NK-92 treated with Interleukin-12 subunit alpha and Interleukin-12 subunit beta, amount 100 ng/mL, for 24 hours (cell line): Measurements from ENCODE around the gene NIT2.

ENCODE experiments used
- DNase-seq: peaks from one replicate; lab custom pipeline; 2025; lab: John Stamatoyannopoulos, UW

NIT2 gene

DNA sequence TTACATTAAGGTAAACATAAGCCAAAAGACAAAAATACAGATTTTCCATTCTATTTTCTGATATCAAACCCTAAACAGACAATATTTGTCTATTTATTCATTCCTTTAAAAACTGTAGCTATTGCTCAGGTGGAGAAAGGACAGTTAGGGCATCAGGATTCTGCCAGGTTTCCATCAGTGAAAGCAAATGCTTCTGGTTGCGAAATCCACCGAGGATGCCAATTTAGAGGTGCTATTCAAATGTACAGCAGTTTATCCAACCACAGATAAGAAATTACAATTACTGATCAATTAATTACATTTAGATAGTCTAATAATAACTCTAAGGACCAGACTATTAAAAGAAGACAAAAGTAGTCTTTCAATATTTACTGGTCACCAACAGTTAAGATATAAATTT, 62.4 kb downstream of the NIT2 start:
- DNase-seq: no peak

DNA sequence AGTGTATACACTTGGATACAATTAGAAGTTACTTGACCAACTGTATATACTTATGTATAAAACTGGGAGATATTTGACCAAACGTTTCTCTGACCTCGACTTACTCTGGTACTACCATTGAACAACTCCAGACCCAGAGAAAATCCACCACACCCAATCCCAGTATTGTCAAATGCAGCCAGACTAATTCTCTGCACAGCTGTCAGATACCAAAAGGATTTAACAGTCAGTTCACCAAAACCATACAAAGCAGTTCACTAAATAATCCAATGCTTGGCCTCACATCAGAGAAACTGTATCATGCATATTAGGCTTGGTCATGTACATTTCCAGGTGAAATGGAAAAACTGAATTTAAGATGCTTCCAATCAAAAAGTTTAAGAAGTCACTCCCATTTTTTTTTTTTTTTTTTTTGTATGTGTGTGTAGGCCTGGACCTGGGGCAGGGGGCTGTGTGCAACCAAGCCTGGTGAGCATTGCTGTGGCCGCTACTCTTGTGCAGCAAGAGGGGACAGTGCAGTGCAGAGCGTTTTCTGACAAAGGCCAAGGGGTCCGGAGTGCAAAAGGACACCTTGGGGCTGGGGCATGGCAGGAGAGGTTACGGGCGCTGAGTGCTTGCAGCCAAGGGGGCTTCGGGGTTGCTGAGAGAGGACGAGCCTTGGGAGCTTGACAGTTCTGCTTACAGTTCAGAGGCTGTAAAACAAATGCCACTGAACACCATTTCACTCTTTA, 64.9 kb downstream of the NIT2 start:
- no peak for DNase-seq

DNA sequence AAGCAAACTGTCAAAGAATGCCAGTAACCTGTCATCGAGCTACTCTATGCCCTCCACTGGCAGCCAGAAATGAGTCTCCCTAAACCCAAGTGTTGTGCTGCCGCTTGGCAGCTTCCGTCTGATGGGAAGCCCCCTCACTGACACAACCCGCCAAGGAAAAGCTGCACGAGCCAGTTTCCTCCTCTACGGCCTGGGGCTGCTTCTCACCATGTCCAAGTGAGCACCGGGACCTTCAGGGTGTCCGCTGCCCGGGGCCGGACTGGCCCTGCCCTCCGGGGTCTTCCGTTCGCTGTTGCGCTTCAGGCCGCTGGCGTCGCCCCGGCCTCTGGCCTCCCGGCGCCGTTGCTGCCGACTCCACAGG, 65.8 kb downstream of the NIT2 start:
- no peak for DNase-seq

DNA sequence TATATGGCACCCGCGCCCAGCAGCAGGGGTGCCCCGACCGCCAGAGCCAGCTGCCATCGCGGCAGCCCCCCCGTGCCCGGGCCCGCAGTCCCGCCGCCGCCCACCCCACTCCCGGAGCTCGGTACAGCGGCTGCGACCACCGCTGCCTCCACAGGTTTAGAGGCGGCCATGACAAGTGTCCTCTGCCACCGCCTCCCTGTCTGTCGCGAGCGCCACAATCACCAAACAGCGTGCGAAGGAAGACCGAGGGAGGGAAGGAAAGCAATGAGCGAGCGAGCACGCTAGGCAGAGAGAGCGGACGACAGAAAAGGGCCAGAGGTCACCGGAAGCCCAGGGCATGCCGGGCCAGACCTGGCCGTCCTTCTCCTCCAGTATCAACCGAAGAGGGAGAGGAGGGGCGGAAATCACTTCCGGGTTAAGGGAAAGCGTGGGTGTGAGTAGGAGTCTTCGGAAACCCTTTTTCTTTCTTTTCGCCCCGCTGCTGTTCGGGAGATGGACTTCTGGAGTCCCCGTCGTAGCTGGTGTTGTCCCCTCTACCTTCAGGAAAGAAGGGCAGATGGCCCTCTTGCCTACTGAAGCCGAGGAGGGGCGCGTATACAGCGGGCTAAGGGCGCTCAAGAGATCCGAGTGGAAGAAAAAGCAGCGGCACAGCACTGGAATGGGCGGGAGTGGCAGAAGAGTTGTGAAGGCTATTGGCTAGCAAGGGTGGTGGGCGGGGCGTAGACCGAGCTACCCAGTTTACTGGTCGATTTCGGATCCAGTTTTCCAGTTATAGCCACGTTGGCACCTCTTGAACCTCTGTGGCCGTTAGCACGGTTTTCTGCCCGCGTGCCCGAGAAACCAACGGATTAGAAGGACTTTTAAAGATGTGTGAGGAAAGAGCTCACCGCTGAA, 66.5 kb downstream of the NIT2 start, which contains the start of the genes LNP1 and TOMM70:
Gene LNP1, plus strand, starts transcription at position 760 of the 894 bp plus-strand sequence. CDS start 28,191 bp downstream, outside the sequence.
Gene TOMM70, minus strand, starts transcription at position 310 of the 894 bp plus-strand sequence. Its CDS starts 140 bp downstream, at position 170.
- peak; percentile 93 for DNase-seq

DNA sequence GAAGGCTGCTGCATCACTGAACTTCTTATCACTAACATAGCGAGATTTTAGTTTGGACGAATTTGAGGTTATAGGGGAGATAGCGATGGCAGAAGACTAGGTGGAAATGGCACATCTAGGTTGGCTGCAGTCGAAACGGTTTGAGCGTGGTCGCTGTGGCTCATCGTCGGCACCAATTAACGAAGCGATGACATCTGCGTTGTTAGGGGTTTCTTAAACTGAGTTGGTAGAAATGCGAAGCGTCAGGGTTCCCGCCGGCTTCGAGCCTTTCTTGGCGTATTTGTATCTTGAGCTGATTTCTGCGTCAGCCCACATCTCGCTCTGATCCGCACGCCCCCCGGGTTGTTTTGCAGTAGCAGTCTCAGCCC, 67.1 kb downstream of the NIT2 start:
- no peak for DNase-seq

DNA sequence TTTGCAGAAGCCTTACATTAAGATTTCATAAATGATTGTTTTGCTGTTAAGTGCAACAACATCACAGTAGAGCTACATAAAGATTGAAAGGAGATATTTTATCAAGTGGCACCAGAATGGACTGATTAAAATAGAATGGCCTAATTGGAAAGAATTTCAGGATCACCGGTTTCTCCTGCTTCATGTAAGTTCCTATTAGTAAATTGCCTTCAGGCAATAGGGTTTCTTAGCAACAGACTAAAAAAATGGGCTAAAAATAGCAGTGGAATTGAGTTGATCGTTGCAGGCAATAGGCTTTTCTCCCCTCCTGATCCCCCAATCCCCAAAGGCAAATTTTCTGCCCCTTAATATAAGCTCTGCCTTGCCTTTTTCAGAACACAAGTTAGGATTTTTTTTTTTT, 67.7 kb downstream of the NIT2 start:
- no peak for DNase-seq

DNA sequence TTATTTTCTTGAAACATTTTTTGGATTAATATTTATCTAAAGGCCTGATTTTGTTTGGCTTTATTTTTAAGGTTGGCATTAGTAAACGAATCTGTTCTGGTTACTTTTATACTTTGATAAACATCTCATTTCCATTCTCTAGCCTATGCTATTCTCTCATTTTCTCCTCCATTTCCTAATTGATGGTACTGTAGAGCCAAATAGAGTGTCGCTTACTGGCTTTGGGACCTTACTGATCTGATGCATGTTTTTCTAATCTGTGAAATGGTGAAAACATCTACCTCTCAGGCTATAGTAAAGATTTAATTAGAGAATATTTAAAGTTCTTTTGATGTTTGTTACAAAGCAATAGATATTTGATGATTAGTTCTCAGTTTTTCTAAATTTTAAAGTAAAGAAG, 68.3 kb downstream of the NIT2 start:
- no peak for DNase-seq

DNA sequence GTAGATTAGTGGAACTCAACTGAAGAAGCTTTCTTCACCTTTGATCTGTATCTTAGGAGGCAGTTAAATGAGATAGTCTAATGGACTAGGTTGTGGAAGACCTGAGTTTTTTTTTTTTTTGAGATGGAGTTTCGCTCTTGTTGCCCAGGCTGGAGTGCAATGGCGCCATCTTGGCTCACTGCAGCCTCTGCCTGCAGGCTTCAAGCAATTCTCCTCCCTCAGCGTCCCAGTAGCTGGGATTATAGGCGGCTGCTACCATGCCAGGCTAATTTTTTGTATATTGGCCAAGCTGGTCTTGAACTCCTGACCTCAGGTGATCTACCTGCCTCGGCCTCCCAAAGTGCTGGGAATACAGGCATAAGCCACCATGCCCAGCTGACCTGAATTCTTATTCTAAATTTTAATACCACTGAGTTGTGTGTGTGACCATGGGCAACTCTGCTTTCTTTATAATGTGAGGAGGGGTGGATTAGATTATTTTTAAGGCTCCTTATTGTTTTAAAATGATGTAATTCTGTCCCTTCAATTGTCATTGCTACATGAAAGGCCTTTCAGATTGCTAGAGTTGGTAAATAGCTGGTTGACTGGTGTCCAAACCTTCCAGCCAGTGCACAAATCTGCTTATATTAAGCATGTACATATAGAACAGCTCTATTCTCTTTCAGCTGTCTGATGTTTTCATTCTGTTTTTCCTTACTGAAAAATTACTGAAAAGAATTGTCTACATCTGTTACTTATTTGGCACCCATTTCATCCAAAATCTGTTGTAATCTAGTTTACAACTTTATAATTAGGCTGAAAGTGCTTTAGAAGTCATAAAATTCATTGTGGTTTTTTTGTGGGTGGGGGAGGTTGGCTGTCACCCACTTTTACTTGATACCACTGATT, 69.0 kb downstream of the NIT2 start:
- DNase-seq: no peak

DNA sequence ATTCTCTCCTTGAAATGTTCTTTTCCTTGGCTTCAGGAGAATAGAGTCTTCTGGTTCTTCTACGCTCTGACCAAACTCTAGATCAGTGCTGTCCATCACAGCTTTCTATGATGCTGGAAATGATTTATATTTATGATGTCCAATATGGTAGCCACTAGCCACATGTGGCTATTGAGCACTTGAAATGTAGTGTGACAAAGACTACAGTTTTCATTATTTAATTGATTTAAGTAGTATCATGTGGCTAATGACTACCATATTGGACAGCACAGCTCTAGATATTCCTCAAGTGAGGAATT, 69.6 kb downstream of the NIT2 start:
- DNase-seq: no peak

DNA sequence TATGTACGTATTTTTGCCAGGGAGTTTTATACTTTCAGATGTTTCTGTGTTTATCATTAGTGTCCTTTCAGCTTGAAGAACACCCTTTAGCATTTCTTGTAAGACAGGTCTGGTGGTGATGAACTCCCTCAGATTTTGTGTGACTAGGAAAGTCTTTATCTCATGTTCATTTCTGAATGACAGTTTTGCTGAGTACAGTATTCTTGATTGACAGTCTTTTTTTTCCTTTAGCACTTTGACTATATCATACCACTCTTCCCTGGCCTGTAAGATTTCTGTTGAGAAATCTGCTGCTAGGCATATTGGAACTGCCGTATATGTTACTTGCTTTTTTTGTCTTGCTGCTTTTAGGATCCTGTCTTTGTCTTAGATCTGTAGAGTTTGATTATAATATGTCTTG, 72.6 kb downstream of the NIT2 start:
- no peak for DNase-seq

DNA sequence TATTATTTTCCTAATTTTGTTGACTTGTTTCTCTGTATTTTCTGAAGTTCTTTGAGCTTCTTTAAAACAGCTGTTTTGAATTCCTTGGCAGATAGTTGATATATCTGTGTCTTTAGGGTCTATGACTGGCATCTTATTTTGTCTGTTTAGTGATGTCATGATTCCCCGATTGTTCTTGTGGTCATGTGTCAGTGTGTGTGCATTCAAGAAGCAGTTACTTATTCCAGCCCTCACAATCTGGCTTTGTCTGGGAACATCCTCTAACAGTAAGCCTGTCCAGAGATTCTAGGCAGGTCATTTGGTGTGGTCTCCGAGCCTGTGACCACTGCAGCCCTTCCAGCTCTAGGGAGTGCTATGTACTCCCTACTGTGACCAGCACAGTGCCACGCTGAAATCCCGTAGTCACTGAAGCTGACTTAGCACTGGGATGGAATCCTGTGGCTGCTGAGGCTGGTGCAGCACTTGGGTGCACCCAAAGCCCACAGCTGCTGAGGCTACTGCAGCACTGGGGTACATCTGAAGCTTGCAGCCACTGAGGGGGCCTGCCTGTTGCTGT, 73.5 kb downstream of the NIT2 start:
- DNase-seq: no peak
